ENCODE results near the gene PM20D1.

Gene PM20D1

DNA sequence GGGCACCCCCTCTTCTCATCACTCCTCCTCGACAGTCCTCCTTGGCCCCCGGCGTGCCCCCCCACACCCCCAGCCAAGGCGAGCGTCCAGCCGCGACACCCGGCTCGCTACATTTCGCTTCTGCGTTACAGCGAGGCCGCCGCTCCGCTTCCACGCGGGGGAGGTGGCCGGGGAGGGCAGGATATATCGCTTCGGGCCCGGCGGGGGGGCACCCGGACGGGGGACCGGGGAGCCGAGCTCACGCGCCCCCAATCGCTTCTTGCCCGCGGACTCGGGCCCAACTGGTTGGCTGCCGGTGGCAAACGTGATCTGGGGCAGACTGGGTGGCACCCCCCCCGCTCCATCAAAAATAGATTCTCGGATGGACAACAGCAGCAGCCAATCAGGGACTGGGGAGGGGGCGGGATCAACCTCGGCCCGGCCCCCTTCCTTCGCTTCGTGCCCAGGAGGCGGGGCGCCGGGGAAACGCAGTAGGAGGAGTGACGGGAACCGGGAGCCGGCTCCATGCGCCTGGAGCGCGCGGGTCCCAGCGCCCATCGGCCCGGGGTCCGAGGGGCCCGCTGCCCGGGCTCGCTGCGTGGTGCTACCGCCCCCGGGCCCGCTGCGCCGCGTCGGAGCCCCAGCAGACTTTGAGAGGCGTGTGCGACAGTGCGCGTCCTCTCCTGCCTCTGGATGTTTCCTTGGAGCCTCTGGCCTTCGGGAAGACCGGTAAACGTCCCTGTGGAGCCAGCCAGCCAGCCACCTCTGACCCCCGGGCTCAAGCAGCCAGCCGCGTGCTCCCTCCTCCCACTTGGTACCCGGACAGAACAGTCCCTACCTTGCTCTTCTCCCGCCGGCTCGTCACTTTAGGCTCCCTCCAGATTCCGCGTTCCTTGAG lies 36.8 kb downstream of the PM20D1 start, which contains the start of gene SLC41A1:
Gene SLC41A1, minus strand, starts transcription at position 321 of the 877 bp plus-strand sequence. CDS start 2,757 bp downstream, outside the sequence.
- TF ChIP-seq GATA2 (IDR thresholded peaks at IDR 0.05; ENCODE audit: low read depth, low read length) = no peak
- TF ChIP-seq GATA3 (IDR thresholded peaks at IDR 0.05; ENCODE audit: low read depth, low read length) = no peak

DNA sequence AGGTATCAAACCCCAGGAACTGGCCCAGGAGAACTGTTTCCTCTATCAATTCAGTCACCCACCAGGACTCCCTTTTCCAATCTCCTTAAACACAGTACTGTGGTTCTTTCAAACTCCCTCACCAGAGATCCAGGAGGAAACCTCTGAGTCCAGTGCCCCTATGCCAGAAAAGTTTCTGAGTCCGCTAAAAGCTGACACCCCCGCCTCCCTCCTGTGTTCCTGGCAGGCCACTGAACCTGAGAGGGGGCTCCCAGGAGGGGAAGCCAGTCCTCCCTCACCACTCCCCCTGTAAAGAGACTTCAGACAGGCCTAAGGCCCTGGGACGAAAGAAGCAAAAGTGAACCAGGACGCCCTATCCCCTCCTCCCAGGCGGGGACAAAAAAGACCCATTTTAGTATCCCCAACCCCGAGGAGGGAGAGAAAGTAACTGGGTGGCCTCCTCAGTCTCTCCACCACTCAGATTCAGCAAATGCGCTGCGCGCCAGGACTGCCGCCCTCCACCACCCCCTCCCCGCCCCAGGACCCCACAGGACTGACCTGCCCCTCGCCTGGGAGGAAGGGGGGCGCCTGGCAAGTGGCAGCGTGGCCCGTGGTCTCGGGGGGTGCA lies 37.6 kb downstream of the PM20D1 start:
- no peak for TF ChIP-seq GATA3 (IDR thresholded peaks at IDR 0.05; ENCODE audit: low read depth, low read length)
- TF ChIP-seq GATA2 (IDR thresholded peaks at IDR 0.05; ENCODE audit: low read depth, low read length) = no peak

DNA sequence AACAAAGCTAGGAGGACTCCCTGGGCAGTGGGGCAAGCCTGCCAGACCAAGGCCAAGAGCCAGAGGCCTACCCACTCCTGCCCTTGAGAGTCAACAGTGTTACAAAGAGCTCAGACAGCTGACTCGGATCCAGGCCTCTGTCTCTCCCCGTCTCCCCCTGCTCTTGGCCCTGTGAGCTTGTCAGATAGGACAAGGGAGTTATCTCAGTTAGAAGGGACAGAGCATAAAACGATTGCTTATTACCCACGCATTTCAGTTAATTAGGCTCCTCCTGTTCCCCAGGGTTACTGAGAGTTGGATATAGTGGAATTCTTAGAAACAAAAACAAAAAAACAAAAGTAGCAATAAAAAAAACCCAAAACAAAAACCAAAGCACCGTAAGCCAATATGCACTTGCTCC lies 38.3 kb downstream of the PM20D1 start:
- TF ChIP-seq GATA3 (IDR thresholded peaks at IDR 0.05; ENCODE audit: low read depth, low read length) = no peak
- TF ChIP-seq GATA2 (IDR thresholded peaks at IDR 0.05; ENCODE audit: low read depth, low read length) = no peak

DNA sequence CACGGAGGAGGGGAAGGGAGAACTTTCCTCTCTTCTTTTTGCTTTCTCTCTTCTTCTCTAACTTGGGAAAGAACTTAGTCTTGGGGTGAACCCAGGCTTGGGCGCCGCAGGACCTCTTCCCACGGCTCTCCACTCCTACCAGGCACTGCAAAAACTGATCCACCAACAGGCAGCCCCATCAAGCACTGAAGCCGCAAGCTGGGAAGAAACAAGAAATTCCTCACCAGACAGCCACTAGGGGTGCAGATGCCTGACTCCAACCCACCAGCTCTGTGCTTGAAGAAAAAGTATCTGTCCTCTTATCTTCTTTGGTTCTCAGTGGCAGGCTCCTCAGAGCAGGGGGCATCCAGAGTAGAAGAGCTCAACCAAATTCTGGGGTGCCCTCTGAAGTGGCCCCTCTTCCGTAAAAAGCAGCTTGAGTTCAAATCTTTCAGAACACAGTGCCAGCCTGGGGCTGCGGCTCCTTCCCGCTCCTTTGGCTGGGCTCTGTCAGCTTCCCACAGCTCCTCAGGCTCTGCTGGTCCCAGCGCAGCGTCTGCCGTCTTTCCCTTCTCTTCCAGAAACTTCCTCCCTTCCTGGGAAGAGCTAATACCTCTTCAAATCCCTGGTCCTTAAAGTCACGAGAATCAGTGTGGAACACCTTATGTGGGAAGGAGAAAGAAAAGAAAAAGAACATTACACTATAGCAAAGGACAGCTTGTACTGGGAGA lies 39.3 kb downstream of the PM20D1 start:
- TF ChIP-seq GATA3 (IDR thresholded peaks at IDR 0.05; ENCODE audit: low read depth, low read length) (no peak), GATA2 (IDR thresholded peaks at IDR 0.05; ENCODE audit: low read depth, low read length) (no peak)

DNA sequence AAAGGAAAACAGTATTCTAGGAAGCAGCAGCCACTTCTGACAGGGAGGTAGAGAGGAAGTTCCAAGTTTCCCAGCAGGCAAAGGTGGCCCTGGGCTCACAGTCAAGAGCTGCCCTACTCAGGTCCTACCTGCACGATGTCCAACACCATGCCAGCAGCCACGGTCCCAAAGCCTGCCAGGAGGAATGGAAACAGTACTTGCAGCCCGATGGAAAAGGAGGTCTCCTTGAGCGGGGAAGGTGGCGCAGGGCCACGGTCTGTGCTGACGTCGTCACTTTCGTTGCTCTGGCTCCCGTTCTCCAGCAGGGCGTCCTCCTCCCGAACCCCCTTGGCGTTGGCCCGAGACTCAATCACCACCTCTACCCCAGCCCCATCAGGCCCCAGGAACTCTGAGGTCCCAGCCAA lies 40.0 kb downstream of the PM20D1 start:
- no peak for TF ChIP-seq GATA3 (IDR thresholded peaks at IDR 0.05; ENCODE audit: low read depth, low read length)
- no peak for TF ChIP-seq GATA2 (IDR thresholded peaks at IDR 0.05; ENCODE audit: low read depth, low read length)

DNA sequence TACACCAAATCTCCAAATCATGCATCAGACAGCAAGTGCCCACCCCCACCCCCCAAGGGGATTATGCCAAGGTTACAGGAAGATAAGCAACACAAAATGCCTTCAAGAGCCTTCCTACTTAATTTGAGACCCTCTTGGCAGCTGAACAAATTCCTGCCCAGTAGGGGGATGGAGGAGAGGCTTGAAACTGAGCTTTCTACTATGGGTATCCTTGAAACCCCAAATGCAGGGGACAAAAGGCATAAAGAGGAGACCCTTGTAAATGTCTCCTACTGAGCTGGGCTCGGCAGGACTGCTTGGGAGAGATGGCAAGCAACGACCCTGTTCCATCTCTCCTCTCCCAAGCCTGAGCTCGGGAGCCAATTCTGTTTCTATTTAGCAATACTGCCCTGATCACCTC lies 40.5 kb downstream of the PM20D1 start:
- TF ChIP-seq GATA3 (IDR thresholded peaks at IDR 0.05; ENCODE audit: low read depth, low read length) (no peak), GATA2 (IDR thresholded peaks at IDR 0.05; ENCODE audit: low read depth, low read length) (no peak)

GRCh38 chr1:205805082-205805711 lies 44.7 kb downstream of the PM20D1 start:
- TF ChIP-seq GATA2 (IDR thresholded peaks at IDR 0.05; ENCODE audit: low read depth, low read length) (no peak), GATA3 (IDR thresholded peaks at IDR 0.05; ENCODE audit: low read depth, low read length) (no peak)

DNA sequence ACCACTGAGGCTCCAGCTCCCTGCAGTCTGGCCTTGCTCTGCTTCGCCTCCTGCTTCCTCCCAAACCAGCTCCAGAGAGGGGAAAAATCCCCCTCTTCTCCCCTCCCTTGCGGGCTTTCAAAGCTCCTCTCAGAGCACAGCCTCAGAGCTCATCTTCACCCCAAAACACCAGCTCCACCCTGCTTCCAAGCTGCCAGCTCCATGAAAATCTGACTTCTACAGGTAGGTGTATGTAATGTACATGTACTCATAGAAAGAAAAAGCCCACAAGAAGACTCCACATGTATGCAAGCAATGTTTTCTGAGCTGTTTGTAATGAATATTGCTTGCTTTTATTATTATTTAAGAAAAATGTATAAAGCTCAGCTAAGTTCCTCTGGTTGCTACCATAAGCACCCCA lies 45.3 kb downstream of the PM20D1 start:
- no peak for TF ChIP-seq GATA3 (IDR thresholded peaks at IDR 0.05; ENCODE audit: low read depth, low read length)
- no peak for TF ChIP-seq GATA2 (IDR thresholded peaks at IDR 0.05; ENCODE audit: low read depth, low read length)

DNA sequence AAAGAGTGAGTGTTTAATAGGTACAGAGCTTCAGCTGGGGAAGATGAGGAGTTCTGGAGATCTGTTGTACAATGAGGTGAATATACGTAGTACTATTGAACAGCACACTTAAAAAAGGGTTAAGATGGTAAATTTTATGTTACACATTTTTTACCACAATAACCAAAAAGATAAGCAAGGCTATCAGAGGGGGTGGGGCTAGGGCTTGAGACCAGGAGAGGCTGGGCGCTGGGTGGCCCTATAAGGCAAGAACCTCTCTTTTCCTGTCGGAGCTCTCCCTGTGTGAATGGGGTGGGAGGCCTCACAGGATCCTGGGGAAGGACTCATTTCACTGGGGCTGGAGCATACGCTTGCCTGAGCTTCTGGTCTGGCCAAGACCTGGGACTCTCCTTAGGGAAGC lies 45.9 kb downstream of the PM20D1 start:
- no peak for TF ChIP-seq GATA2 (IDR thresholded peaks at IDR 0.05; ENCODE audit: low read depth, low read length)
- TF ChIP-seq GATA3 (IDR thresholded peaks at IDR 0.05; ENCODE audit: low read depth, low read length) = no peak

- TF ChIP-seq GATA3 (IDR thresholded peaks at IDR 0.05; ENCODE audit: low read depth, low read length) (no peak), GATA2 (IDR thresholded peaks at IDR 0.05; ENCODE audit: low read depth, low read length) (no peak)
These were observed 47.9 kb downstream of the PM20D1 start for GRCh38 chr1:205802060-205802459.

- TF ChIP-seq GATA2 (IDR thresholded peaks at IDR 0.05; ENCODE audit: low read depth, low read length) = no peak
- no peak for TF ChIP-seq GATA3 (IDR thresholded peaks at IDR 0.05; ENCODE audit: low read depth, low read length)
These were observed 48.8 kb downstream of the PM20D1 start for GRCh38 chr1:205800981-205801703.

DNA sequence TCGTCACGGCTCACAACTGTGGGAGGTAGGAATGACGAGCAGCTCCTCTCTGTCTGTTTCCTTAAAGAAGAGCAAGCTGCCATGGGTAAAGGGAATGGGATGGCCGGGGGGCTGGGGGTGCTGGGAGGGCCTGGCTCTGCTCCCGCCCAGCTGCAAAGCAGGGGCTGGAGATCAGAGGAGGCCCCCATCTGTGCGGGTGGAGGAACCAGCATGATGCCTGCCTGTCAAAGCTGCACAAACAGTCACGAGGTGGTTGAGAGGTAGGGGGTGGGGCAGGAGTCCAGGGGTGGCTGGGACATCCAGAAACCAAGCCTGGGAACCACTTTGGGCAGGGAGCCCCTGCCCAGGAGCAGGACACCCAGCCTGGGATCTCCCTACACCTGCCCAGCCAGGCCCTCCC lies 49.5 kb downstream of the PM20D1 start:
- TF ChIP-seq GATA3 (IDR thresholded peaks at IDR 0.05; ENCODE audit: low read depth, low read length) (no peak), GATA2 (IDR thresholded peaks at IDR 0.05; ENCODE audit: low read depth, low read length) (no peak)

- no peak for TF ChIP-seq GATA3 (IDR thresholded peaks at IDR 0.05; ENCODE audit: low read depth, low read length)
- TF ChIP-seq GATA2 (IDR thresholded peaks at IDR 0.05; ENCODE audit: low read depth, low read length) = no peak
These were observed 51.4 kb downstream of the PM20D1 start for GRCh38 chr1:205798577-205798976.

All from SH-SY5Y (cell line).